Stimulated activated CD4-positive, alpha-beta T cell treated with anti-CD3 and anti-CD28 coated beads, Interleukin-2, amount 100 ng/mL, for 48 hours (primary cell): ENCODE measurements around the gene RGS7BP.
"Not testable (repeated sequence)": the region's sequence is repeated elsewhere in the genome, so short reads cannot be mapped to it uniquely, and the experiment has no call there.

ENCODE experiments used
- DNase-seq, 2 donors: peaks; one replicate each; pipeline ENCODE4 v3.0.0-alpha.2; 2020

Gene RGS7BP

DNA sequence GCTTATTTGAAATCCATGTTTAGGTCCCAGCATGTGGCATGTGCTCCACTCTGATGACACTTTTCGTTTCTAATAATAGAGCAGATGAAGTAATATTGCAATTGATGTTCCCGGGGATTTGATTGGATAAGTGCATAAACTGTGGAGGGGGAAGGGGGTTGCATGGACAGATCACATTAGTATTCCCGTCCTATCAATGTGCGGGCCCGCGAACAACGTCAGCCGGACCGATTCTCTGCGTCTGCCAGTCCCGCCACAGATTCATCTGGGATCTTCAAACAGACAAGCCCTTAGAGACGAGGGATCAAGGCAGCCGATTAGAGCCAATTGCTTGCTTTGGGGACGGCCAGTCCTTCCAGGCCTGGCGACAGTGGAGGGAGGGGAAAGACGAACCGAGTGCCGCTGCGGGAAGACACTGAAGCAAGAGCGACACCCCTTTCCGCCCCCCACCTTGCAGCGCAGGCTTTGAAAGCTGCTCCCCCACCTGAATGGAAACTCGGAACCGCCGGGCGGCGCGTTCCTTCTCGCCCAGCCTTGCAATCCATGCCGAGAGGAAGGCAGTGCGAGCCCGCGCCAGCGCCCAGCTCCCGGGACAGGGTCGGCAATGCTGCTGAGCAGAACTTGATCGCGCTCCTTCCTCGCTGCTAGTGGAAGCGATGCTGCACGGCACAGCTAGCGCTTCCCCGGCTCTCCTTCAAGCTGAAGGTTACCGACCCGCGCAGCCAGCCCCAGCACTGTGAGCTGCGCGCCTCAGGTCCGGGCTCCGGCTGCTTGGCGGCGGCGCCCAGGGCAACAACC is at the start of gene RGS7BP:
TSS of gene RGS7BP (plus strand) at position 247 of the 798 bp plus-strand sequence. CDS start 610 bp downstream, outside the sequence.
- no peak for DNase-seq

DNA sequence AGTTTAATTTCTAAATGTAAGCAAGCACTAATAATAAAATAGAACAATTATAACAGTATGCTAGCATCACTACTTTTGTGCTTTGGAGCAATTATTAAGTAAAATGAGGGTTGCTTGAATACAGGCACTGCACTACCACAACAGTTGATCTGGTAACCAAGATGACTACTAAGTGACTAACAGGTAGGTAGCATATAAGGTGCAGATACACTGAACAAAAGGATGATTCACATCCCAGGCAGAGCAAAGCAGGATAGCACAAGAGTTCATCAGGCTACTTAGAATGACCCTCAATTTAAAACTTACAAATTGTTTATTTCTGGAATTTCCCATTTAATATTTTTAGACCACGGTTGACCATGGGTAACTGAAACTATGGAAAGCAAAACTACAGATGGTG is 48.0 kb upstream of the RGS7BP start:
- no peak for DNase-seq

DNA sequence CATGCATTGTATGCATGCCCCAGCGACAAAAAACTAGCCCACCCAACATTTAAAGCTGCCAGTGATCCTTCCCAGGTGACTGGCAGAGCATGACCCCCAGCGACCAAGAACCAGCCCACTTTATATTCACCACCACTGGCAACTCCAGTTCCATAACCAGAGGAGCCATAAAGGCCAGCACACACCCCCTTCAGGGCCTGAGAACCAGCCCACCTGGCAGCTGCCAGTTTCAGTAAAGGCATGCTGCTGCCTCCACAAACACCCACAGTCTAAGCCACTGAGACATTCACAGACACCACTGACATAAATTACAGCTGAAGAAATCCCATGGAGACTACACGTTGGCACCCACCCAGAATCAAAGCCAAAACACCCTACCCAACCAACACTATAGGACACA is 46.9 kb upstream of the RGS7BP start:
- DNase-seq = no peak

DNA sequence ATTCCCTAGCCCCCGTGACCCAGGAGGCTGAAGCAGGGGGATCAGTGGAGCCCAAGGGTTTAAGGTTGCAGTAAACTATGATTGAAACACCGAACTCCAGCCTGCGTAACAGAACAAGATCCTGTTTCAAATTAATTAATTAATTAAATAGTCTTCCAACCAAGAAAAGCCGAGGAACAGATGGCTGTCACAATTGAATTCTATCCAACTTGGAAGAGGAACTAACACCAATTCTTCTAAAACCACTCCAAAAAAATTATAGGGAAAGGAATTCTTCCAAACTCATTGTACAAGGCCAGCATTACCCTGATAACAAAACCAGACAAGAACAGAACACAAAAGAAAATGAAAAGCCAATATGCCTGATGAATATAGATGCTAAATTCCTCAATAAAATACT is 43.4 kb upstream of the RGS7BP start:
- DNase-seq = no peak

DNA sequence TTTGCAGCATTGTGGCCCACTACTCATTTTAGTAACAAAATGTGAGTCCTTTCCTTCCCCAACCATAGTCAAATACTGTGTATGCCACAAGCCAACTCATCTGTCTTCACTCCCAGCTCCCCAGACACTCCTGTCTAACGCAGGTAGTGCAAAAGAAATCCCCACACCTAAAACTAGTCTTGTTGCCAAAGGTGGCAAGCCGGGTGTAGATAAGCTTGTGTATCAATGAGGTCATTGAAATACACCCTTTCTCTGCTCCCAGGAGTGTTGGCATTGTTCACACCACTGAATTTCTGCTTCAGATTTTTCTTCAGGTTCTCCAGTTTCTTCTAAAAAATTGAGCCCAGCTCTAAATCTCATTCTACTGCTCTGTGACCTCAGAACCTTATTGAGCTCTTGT is 19.7 kb upstream of the RGS7BP start:
- no peak for DNase-seq

DNA sequence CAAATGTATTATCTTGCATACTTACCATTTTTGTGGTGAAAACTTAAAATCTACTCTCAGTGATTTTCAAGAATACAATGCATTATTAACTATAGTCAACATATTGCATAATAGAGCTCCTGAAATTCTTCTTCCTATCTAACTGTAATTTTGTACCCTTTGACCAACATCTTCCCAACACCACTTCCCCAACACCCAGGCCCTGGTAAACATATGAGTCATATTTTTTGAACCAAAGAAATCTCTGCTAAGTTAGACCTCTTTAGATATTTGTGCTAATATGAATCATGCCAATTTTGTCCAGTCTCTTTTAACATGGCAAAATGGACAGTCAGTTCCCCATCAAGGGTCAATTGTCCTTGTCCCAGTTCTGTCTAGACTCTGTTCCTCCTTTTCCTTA is 18.5 kb upstream of the RGS7BP start:
- DNase-seq = no peak

DNA sequence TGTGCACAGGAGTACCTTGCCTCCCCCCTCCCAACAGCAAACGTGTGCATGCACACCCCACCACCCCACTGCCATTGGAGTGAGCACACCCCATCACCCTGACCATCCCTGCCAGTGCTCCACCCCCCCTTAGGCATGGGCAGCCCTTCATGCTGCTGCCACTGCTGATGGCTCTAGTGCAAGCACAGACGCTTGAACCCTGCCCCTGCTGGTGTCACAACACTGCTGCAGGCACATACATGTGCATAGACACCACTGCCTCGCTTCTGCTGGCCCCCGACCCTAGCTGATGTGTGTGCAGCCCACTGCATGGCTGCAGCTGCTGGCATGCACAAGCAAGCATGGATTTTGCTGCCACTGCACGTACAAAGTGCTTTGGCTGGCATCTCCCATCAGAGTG is 16.0 kb upstream of the RGS7BP start:
- DNase-seq = no peak

DNA sequence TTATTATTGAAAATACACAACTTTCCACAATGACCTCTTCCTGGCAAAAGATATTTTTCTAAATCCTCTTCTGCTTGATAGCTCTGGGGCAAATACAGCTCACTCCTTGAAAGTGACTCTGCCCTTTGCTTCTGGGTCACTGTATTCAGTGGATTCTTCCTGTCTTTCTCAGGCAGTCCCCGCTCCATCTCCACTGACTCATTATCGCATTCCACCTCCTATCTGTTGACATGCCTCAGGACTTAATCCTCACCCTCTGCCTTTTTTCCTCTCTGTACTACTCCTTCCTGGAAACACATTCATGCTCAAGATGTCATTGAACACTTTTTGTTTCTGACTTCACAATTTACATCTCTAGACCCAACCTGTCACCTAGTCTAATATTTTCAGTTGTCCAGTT is 8.4 kb upstream of the RGS7BP start:
- DNase-seq = no peak

DNA sequence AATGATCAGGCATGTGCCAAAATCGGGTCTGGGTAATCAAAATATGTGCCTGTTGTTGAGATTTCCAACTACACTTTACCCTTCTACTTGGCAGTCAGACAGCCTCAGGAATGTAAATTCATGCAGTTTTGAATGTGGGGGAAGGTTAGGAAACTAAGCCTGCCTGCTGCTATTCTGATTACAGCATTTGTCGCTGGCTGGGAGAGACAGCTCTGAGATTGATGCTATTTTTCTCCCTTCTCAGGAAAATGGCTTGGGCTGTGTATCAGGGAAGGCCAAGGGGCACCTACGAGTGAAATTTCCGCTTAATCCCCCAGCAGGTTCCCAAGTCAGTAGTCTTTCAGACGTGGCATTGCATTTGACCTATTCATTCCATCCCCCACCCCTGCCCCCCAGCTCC is 3.6 kb upstream of the RGS7BP start:
- no peak for DNase-seq

DNA sequence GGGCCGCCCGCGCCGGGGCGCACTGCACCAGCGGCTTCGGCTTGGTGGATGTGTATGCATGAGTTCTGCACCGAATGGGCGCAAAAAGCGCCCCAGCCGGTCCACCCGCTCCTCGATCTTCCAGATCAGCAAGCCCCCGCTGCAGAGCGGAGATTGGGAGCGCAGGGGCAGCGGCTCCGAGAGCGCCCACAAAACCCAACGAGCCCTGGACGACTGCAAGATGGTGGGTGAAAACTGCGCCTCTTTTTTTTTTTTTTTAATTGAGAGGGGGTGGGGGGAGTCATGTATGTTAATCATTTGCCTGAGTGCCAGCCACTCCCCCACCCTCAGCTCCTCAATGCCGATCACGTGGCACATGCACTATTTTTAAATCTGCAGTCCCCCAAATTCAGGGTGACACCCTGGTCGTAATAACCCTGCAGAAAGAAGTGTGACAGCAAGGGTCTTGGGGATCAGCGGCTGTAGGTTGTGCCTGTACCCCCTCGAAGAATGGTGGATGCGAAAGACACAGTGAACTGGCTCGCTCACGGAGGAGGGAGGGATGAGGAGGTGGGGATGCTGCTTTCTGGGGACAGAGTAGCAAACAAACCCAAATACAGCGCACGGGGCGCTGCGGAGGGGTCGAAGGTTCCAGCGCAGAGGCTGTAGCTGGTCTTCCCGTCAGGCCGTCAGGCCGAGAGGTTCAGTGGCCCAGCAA is 900 bp downstream of the RGS7BP start:
- no peak for DNase-seq

DNA sequence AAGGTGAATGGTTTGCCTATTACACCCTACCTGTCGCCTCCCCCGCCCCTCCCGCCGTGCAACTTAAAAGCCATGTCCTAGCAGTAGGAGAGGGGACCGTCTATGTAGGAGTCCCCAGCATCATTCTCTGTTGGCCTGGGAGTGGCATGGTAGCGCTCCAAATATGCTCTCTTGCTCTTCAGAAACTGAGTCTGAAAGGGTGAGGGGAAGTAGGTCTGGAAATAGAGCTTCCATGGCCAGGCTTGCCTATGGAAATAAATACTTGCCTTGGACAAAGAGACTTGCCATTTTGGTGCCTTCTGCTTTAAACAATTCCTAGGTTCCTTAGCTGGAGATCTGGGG is 1.4 kb downstream of the RGS7BP start:
- no peak for DNase-seq

DNA sequence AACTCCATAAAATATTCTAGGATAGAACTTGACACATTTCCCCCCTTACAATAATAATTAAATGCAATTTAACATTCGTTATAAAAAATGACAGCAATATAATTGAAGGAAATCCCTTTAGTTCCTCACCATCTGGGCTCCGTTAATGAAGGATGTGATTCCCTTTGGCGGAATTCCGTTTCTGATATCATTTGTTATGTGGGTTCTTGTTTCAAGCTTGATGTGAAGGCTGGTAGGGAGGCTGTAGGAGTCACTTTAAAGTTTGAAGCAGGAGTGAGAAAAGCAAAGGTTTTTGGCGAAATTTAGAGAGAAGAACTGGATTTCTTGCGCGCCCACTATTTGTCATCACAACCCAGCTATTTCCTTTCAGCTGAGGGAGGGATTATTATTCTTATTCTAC is 4.0 kb downstream of the RGS7BP start:
- no peak for DNase-seq

DNA sequence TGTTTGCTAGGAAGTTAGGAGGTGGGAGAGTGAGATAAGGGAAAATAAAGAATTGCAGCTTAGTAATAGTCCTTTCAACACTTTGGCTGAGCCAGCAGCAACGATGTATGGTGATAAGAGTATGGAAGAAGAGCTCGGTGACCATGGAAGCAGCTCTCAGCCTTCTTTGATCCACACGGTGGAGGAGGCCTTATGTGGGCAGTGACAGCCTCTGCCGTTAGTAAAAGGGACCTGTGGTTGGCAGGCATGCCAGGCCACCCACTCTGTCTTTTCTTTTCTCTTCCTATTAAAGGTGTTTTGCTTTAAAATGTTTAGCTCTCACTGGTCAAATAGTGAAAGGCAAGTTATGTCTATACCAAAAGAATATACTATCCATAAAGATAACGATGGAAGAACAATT is 7.7 kb downstream of the RGS7BP start:
- DNase-seq = no peak

DNA sequence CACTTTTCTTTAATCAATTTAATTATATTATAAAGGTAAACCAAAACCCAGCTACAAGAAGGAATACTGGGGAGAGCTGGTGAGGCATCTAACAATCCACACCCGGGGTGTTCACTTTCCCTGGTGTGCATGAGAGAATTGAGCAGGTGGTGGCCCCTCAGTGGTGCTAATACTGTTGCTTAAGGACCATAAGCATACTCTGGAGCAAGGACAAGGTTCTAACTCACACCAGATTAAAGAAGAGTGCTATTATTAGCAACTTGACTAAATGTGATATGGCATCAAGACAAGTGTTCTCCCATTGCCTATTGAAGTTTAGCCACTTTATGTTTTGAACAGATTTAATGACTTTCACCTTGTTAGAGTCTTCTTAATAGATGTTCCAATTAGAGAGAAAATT is 8.8 kb downstream of the RGS7BP start:
- no peak for DNase-seq

DNA sequence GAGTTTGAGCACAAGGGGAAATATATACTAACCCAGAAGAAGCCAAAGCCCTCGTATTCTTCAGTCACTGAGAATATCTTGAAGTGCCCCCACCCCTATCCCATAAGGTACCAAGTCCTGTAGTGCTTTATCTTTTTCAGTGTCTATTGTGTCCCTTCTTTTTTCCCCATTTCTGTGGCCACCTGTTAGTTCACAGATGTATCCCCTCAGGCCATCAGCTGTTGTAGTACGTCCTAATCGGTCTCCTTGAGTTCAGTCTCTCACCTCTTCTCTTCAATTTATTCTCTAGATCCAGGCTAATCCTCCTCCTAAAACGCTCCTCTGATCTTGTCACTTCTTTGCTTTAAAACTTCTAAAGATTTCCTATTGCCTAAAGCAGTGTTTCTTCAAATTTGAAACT is 10.4 kb downstream of the RGS7BP start:
- DNase-seq = no peak

DNA sequence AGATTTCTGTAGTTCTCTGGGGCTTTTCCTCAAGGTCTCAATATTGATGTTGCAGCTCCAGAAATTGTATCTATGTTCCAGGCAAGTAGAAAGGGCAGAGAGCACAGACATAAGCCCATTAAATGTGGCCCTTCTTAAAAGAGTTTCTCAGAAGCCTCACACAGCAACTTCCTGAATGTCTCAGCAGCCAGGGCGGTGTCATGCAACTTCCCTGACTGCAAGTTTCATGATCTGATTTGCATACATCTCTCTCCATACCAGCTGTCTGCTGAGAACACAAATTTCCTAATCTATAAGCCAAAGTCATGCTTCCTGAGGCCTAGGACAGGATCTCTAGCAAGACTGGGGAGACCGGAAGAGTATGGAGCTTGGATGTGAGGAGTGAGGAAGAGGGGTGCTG is 13.0 kb downstream of the RGS7BP start:
- DNase-seq = no peak

DNA sequence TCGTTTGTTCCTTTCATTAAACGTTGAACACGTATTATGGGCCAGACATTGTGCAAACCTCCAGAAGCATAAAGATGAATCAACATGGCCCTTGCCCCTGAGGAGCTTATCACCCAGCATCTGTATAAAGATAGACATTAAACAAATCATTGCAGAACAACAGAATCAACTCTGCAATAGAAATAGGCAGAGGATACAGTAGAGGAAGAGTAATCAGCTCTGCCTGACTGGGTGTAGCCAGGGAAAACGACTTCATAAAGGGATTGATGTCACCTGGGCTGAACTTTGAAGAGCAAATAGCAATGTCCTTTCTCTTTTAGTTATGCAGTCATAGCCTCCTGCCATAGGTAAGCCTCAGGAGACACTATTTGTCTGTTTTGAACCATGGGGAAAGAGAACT is 13.4 kb downstream of the RGS7BP start:
- DNase-seq = no peak

DNA sequence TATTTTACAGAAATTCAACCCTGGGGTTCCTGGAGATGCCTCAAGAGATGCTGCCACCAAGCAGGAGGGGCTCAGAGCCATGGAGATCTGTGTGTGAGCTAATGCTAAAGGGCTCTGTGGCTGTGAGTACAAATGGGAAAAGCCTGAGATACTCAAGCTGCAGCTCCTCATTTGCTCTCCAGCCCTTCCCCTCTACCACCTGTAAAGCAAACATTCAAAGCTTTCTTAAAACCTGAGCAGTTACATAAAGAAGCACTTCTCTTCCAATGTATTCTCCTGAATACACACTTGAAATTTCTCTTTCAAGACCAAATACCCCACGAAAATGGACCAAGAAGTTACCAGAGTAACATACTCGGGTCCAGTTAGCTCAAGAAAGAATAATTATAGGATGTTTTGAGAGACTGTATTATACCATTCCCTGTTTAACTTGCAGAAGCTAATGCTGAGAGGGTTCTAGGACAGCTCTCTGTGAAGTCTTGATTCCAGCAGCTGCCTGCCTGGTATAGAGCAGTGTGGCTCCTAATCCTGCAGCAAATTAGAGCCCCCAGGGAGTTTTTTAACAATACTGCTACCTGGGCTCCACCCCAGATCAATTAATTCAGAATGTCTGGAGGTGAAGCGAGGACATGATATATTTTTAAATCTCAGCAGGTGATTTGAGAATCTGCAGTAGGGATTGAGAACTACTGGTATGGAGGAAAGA is 21.1 kb downstream of the RGS7BP start:
- DNase-seq = no peak

DNA sequence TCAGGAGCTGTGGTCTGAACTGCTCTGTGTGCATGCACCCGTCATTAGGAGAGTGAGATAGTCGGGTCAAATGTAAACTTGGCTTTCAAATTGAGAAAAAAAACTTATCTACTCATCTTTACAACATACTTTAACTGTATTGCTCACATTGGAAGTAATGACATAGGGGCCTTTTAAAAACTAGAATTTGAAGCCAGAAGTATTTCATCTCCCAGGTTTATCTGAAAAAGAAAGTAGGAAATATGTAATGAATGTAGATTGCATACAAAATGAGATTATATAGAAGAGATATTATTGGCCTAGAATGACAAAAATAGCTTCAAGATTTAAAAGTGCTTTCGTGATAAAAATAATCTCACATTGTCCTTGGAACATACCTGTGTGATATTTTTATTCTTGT is 24.3 kb downstream of the RGS7BP start:
- no peak for DNase-seq

DNA sequence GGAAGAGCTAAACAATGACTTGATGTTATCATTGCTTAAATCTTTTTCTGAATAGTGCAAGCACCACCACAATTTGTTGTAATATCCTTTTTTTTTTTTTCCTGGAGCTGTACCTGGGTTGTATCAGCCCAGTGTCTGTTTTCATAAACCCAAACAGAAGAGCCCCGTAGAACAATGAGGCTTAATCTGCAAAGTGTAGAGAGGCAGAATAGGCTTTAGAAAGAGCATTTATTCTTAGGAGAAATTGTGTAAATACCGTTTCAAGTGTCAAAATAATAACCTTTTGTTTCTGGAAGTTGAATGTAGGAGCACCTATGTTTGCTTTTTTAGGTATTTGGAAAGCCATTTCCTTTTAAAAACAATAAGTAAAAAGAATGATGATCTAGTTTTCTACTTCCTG is 26.4 kb downstream of the RGS7BP start:
- DNase-seq = no peak

DNA sequence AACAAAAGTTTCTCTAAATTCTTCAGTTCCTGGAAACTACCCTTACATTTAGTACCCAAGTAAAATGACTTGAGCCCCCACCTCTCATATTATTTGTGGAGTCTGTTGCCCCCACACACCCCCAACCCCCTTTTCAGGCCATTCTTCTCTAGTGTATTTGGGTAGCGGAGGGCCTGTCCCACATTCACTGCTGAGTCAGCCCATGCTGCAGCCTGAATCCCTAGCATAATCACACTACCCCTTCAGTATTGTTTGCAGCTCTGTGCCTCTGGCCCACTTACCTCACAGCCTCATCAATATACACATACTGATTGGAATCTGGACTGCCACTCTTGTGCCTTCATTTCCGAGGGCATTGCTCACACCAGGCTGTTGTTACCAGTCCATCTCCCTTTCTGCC is 26.8 kb downstream of the RGS7BP start:
- no peak for DNase-seq

DNA sequence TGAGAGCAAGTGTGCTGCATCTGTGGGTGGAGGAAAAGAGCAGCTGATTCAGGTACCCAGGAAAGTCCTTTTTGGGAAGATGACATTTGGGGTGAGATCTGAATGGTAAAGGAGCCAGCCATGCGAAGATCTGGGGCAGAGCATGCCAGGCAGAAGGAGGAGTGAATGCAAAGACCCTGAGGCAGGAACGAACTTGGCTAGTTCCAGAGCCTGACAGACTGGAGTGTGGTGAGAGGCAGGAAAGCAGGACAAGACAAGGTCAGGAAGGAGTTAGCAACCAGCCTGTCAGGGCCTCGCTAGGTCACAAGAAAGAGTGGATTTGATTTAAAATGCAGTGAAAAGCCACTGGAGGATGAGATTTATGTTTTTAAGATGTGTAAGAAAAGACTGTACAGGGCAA is 28.2 kb downstream of the RGS7BP start:
- DNase-seq = no peak

DNA sequence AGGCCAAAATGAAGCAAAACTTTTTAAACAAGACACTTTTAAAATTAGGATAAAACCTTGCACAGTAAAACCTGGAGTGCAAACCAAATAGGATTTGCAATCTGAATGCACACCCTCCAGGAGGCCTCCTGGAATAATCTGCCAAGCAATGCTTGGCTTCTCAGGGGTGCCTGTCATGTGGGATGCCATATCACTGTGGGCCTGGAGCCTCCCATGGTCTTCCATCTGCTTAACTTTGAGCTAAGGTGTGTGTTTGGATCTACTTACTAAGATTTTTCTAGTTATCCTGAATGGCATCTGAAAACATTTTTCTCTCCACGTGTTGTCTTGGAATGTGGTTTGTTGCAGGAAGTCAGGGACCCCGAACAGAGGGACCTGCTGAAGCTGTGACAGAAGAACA is 52.1 kb downstream of the RGS7BP start:
- no peak for DNase-seq

DNA sequence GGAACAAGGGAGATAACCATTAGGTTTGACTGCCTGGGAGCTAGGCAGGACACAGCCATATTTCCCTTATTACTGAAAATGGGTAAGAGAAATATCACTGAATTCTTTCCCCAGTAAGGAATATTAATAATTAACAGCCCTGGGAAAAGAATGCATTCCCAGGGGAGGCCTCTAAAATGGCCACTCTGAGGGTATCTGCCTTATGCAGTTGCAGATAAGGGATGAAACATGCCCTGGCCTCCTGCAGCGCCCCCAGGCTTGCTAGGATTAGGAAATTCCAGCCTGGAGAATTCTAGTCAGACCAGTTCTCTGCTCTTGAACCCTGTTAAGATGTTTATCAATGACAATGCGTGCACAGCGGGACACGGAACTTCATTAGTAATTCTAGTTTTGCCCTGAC is 52.8 kb downstream of the RGS7BP start:
- not testable (repeated sequence) for DNase-seq
